K562 (cell line): ENCODE results near the gene TLE7. TPM values are rescaled to one million over a fixed set of nuclear protein-coding genes. Genes with fewer than 3 reads are reported as not detected.

ENCODE experiments used
- ARID3B ChIP-seq: fragments of 250-450 bp; sonication (Bioruptor Pico); IDR thresholded peaks from 2 replicates; pipeline ENCODE4 v1.4.0; 2020; ENCODE audit warnings: borderline replicate concordance
- GMEB1 ChIP-seq: fragments of 250-450 bp; sonication (Bioruptor Pico); IDR thresholded peaks from 2 replicates; pipeline ENCODE4 v1.4.0; 2020; ENCODE audit warnings: mild to moderate bottlenecking
- HMG20A ChIP-seq: fragments of 450-650 bp; formaldehyde crosslinking; conservative IDR thresholded peaks from 2 replicates; pipeline ENCODE4 v1.4.0; 2020; ENCODE audit warnings: mild to moderate bottlenecking, mixed read lengths
- MIER1 ChIP-seq: fragments of 450-650 bp; IDR thresholded peaks from 2 replicates; pipeline ENCODE4 v1.6.1; 2016; ENCODE audit warnings: antibody characterized with exemption, mild to moderate bottlenecking, low read depth
- OTX1 ChIP-seq: fragments of 450-650 bp; formaldehyde crosslinking; IDR thresholded peaks from 2 replicates; pipeline ENCODE4 v1.4.0; 2022; ENCODE audit warnings: mild to moderate bottlenecking
- PATZ1 ChIP-seq: fragments of 250-450 bp; sonication (Bioruptor Pico); IDR thresholded peaks from 2 replicates; pipeline ENCODE4 v1.5.0; 2020; ENCODE audit warnings: mild to moderate bottlenecking, borderline replicate concordance
- PHF8 ChIP-seq: fragments of 200-600 bp; sonication (generic); IDR thresholded peaks from 2 replicates; pipeline ENCODE4 v1.6.1; 2012; ENCODE audit warnings: mixed run types, mild to moderate bottlenecking, inconsistent platforms, low read length, moderate library complexity, borderline replicate concordance
- SFPQ ChIP-seq: fragments of 200-400 bp; formaldehyde crosslinking; IDR thresholded peaks from 2 replicates; pipeline ENCODE4 v1.6.1; 2017; ENCODE audit warnings: mild to moderate bottlenecking, low read depth, low read length, moderate library complexity
- VEZF1 ChIP-seq: fragments of 200-800 bp; sonication (Bioruptor generic); IDR thresholded peaks from 2 replicates; pipeline ENCODE4 v1.6.1; 2017; ENCODE audit warnings: missing genetic modification characterization, missing compliant biosample characterization
- XRCC5 ChIP-seq: fragments of 200-400 bp; formaldehyde crosslinking; IDR thresholded peaks from 2 replicates; pipeline ENCODE4 v1.6.1; 2017; ENCODE audit warnings: low read depth, mild to moderate bottlenecking, low read length
- ZBED1 ChIP-seq: IDR thresholded peaks from 2 replicates; pipeline ENCODE4 v1.6.1; 2014
- ZBTB1 ChIP-seq: sonication (generic); formaldehyde crosslinking; IDR thresholded peaks from 2 replicates; pipeline ENCODE4 v1.8.1; 2023; ENCODE audit warnings: missing genetic modification reagents, low read depth, mild to moderate bottlenecking, borderline replicate concordance
- ZBTB43 ChIP-seq: sonication (generic); formaldehyde crosslinking; IDR thresholded peaks from 2 replicates; pipeline ENCODE4 v1.8.0; 2023; ENCODE audit warnings: mild to moderate bottlenecking, missing genetic modification reagents
- ZFP36 ChIP-seq: fragments of 150-350 bp; IDR thresholded peaks from 2 replicates; pipeline ENCODE4 v1.6.1; 2018; ENCODE audit warnings: low read length, low read depth; ENCODE audit not compliant: partially characterized antibody
- ZNF239 ChIP-seq: fragments of 250-450 bp; sonication (Bioruptor Pico); IDR thresholded peaks from 2 replicates; pipeline ENCODE4 v1.4.0; 2020; ENCODE audit warnings: mild to moderate bottlenecking
- polyA plus RNA-seq, 8 experiments: library from polyadenylated mRNA; depleted of rRNA in 4 of 8; stranded (reverse) in 5 of 8; unstranded in 3 of 8; fragments of >200 nt; fragmentation: Nextera tagmentation in 2 of 8; fragmentation: Illumina TruSeq in 1 of 8; extraction: Ambion mirVana in 2 of 8; extraction: Trizol in 1 of 8; gene quantifications; 2 replicates each; pipeline versions ENCODE4 v1.2.1 to v1.2.3, GENCODE V29; 2011 to 2014; ENCODE audit warnings: inconsistent platforms in 1 of 8, missing spikeins in 1 of 8
- total RNA-seq, 7 experiments: library from RNA; depleted of rRNA in 6 of 7; stranded (reverse); fragments of >200 nt in 6 of 7; fragmentation: Illumina TruSeq in 2 of 7; extraction: Trizol in 2 of 7; gene quantifications; 2 replicates each; pipeline versions ENCODE4 v1.2.1 to v1.2.3, GENCODE V29; 2011 to 2021; ENCODE audit warnings: low replicate concordance in 1 of 7

TLE7 gene
- total and polyA plus RNA-seq, 9 of the 15 experiments (the other 6 are each of a cell fraction or from before 2014, with no cell fraction given) = not detected

- TF ChIP-seq SFPQ (no peak), ZNF239 (CRISPR knock-in tag) (no peak), PHF8 (peak; percentile 89; the same call in 1 of the 2 replicates), ZBTB1 (peak; percentile 65), ZBED1 (no peak), ZBTB43 (CRISPR knock-in tag) (no peak), GMEB1 (CRISPR knock-in tag) (peak; percentile 44), HMG20A (no peak), XRCC5 (no peak), MIER1 (0 out of 2 replicates have a peak, but pooled peaks have one; percentile 41), PATZ1 (CRISPR knock-in tag) (no peak), VEZF1 (CRISPR knock-in tag) (0 out of 2 replicates have a peak, but pooled peaks have one; percentile 35), OTX1 (CRISPR knock-in tag) (peak; percentile 35; the same call in 1 of the 2 replicates), ZFP36 (no peak), ARID3B (CRISPR knock-in tag) (0 out of 2 replicates have a peak, but pooled peaks have one; percentile 57)
These were observed 42.4 kb upstream of the TLE7 start (continued) for GRCh38 chr16:71484006-71484893.
